Parathyroid adenoma (tissue), 2 donors: Measurements from ENCODE around the gene PIK3C2G.

Source experiments
- H2AFZ ChIP-seq: fragments of 300-600 bp; sonication (generic); one replicate; pipeline ENCODE4 v1.7.0; 2017; ENCODE audit warnings: antibody characterized with exemption, mild to moderate bottlenecking
- H3K27ac ChIP-seq: fragments of 300-600 bp; sonication (generic); one replicate; pipeline ENCODE4 v1.7.0; 2017
- H3K27me3 ChIP-seq: fragments of 300-600 bp; sonication (generic); one replicate; pipeline ENCODE4 v1.7.0; 2017; ENCODE audit warnings: low read length; ENCODE audit not compliant: control insufficient read depth, insufficient read depth
- H3K36me3 ChIP-seq: fragments of 300-600 bp; sonication (generic); one replicate; pipeline ENCODE4 v1.7.0; 2017; ENCODE audit warnings: low read length; ENCODE audit not compliant: control insufficient read depth, insufficient read depth
- H3K4me1 ChIP-seq: fragments of 300-600 bp; sonication (generic); one replicate; pipeline ENCODE4 v1.7.0; 2017; ENCODE audit warnings: control low read depth
- H3K4me2 ChIP-seq: fragments of 300-600 bp; sonication (generic); one replicate; pipeline ENCODE4 v1.7.0; 2017; ENCODE audit warnings: low read length
- H3K4me3 ChIP-seq: fragments of 300-600 bp; sonication (generic); one replicate; pipeline ENCODE4 v1.7.0; 2017; ENCODE audit warnings: low read depth, low read length
- H3K79me2 ChIP-seq: fragments of 300-600 bp; sonication (generic); one replicate; pipeline ENCODE4 v1.7.0; 2017; ENCODE audit warnings: control low read depth
- H3K9ac ChIP-seq: fragments of 300-600 bp; sonication (generic); one replicate; pipeline ENCODE4 v1.7.0; 2017; ENCODE audit warnings: mild to moderate bottlenecking
- H3K9me3 ChIP-seq: fragments of 300-600 bp; sonication (generic); one replicate; pipeline ENCODE4 v1.7.0; 2017; ENCODE audit warnings: low read length; ENCODE audit not compliant: control insufficient read depth
- TF ChIP-seq, protein P1 (sequence below): fragments of 300-600 bp; sonication (generic); IDR thresholded peaks from one replicate; pipeline ENCODE4 v1.7.0; 2017; ENCODE audit warnings: antibody characterized with exemption, mild to moderate bottlenecking
- donor health status: primary hyperparathyroidism.

Gene PIK3C2G

DNA sequence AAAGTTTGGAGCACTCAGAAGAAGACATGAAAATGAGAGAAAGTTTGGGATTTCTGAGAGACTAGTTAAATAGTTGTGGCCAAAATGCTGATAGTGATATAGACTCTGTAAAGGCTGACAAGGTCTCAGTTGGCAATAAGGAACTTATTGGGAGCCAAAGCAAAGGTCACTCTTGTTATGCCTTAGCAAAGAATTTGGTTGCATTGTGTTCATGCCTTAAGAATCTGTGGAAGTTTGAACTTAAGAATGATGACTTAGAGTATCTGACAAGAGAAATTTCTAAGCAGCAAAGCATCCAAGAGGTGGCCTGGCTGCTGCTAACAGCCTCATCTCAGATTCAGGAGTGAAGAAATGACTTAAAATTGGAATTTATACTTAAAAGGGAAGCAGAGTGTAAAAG is 113.8 kb downstream of the PIK3C2G start:
- Histone ChIP-seq H2AFZ (no peak overlapping the region), H3K9me3 (no peaks in the 10 kb centered on the region), H3K27ac (no peak overlapping the region), H3K36me3 (no peaks in the 10 kb centered on the region), H3K4me3 (no peak overlapping the region), H3K27me3 (no peaks in the 10 kb centered on the region), H3K79me2 (no peaks in the 10 kb centered on the region), H3K4me1 (no peaks in the 10 kb centered on the region), H3K9ac (no peak overlapping the region), H3K4me2 (no peak overlapping the region)
- TF ChIP-seq, protein P1, sequence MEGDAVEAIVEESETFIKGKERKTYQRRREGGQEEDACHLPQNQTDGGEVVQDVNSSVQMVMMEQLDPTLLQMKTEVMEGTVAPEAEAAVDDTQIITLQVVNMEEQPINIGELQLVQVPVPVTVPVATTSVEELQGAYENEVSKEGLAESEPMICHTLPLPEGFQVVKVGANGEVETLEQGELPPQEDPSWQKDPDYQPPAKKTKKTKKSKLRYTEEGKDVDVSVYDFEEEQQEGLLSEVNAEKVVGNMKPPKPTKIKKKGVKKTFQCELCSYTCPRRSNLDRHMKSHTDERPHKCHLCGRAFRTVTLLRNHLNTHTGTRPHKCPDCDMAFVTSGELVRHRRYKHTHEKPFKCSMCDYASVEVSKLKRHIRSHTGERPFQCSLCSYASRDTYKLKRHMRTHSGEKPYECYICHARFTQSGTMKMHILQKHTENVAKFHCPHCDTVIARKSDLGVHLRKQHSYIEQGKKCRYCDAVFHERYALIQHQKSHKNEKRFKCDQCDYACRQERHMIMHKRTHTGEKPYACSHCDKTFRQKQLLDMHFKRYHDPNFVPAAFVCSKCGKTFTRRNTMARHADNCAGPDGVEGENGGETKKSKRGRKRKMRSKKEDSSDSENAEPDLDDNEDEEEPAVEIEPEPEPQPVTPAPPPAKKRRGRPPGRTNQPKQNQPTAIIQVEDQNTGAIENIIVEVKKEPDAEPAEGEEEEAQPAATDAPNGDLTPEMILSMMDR: no peak

DNA sequence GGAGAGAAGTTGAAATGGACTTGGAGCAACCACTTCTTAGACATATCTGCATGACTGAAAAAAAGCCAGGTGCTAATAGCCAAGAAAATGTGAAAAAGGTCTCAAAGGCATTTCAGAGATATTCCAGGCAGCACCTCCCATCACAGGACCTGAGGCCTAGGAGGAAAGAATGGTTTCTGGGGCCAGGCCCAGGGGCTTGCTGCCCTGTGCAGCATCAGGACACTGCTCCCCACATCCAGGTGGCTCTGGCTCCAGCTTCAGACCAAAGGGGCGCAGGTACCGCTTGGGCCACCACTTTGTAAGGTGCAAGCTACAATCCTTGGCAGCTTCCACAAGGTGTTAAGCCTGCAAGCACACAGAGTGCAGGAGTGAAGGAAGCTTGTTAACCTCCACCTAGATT is 114.3 kb downstream of the PIK3C2G start:
- Histone ChIP-seq H3K9me3 (no peaks in the 10 kb centered on the region), H3K27ac (no peak overlapping the region), H3K36me3 (no peaks in the 10 kb centered on the region), H3K9ac (no peak overlapping the region), H3K4me2 (no peak overlapping the region), H3K4me1 (no peaks in the 10 kb centered on the region), H3K79me2 (no peaks in the 10 kb centered on the region), H3K27me3 (no peaks in the 10 kb centered on the region), H3K4me3 (no peak overlapping the region), H2AFZ (no peak overlapping the region)
- TF ChIP-seq, protein P1: no peak

DNA sequence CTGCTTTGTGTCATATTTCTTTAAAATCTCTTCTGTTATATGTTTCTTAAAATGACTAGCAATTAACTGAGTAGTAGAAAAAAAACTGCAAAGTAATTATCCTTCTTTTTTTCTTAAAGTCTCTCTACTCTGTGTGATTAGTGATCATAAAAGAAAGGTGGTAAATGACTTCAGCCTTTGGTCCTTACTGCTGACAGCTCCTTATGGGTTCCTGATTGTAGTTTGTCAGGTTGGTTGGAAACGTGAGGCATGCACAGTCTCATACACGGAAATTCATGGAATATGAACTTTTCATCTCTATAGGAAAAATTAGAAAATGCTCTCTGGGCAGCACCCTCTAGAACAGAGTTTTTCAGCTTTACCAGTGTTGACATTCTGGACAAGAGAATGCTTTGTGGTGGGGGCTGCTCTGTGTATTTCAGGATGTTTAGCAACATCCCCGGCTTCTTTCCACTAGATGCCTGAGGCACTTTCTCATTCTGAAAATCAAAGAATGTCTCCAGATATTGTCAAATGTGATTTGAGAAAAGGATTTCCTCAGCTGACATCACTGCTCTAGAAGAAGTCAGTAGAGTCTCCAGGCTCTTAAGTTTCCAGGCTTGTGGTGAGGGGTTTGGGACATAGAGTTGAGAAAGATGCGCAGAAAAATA is 121.0 kb downstream of the PIK3C2G start:
- H3K4me1 ChIP-seq: no peaks in the 10 kb centered on the region
- H3K36me3 ChIP-seq: no peaks in the 10 kb centered on the region
- H3K4me2 ChIP-seq: no peak overlapping the region
- H3K4me3 ChIP-seq: no peak overlapping the region
- no peaks in the 10 kb centered on the region for H3K27me3 ChIP-seq
- TF ChIP-seq, protein P1: no peak
- no peaks in the 10 kb centered on the region for H3K9me3 ChIP-seq
- no peak overlapping the region for H2AFZ ChIP-seq
- no peaks in the 10 kb centered on the region for H3K79me2 ChIP-seq
- H3K27ac ChIP-seq: no peak overlapping the region
- no peak overlapping the region for H3K9ac ChIP-seq

DNA sequence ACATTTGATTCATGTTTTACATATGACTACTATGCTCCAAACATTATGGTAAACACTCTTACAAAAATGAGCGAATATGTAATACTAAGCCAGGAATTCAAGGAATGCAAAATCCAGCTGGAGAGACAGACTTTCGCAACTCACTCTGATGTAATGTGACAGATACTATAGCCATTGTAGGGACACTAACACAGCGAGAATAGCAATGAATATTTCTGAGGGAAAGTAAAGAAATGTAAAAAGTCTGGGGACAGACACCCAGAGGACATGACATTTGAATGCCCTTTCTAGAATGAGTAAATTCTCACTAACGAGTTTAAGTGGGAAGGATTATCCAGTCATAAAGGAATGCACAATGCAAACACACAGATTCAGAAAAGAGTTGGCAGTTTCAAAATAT is 121.9 kb downstream of the PIK3C2G start:
- no peak overlapping the region for H3K27ac ChIP-seq
- no peak overlapping the region for H3K4me3 ChIP-seq
- H3K27me3 ChIP-seq: no peaks in the 10 kb centered on the region

DNA sequence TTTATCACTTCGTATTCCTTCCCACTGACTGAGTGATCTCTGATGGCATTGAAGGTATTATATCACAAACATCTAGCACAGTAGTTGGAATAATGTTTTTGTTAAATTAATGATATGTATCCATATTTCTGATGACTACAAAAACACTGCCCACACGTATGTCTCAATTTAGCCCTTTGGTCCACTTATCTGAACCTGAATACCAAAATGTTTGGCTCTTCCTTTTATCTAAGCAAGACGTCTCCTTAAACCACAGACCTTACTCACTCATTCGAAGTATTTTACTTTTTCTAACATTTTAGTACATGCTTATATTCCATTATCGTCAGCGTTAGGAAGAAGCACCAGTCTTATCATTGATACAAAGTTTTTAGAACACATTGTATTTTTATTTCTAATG is 126.4 kb downstream of the PIK3C2G start:
- no peak overlapping the region for H3K4me3 ChIP-seq
- H3K9ac ChIP-seq: no peak overlapping the region
- no peak overlapping the region for H2AFZ ChIP-seq
- H3K27me3 ChIP-seq: no peaks in the 10 kb centered on the region
- H3K36me3 ChIP-seq: no peaks in the 10 kb centered on the region
- H3K79me2 ChIP-seq: no peaks in the 10 kb centered on the region
- no peaks in the 10 kb centered on the region for H3K9me3 ChIP-seq
- H3K4me2 ChIP-seq: no peak overlapping the region
- no peak overlapping the region for H3K27ac ChIP-seq
- TF ChIP-seq, protein P1: no peak
- no peaks in the 10 kb centered on the region for H3K4me1 ChIP-seq

More for the DNA sequence above, 121.9 kb downstream of the PIK3C2G start:
- H3K36me3 ChIP-seq: no peaks in the 10 kb centered on the region
- no peaks in the 10 kb centered on the region for H3K9me3 ChIP-seq
- no peaks in the 10 kb centered on the region for H3K4me1 ChIP-seq
- no peak overlapping the region for H2AFZ ChIP-seq
- no peak overlapping the region for H3K9ac ChIP-seq
- TF ChIP-seq, protein P1: no peak
- no peak overlapping the region for H3K4me2 ChIP-seq
- no peaks in the 10 kb centered on the region for H3K79me2 ChIP-seq
